Measurements from ENCODE around the gene OMA1. TPM values are rescaled to one million over a fixed set of nuclear protein-coding genes. Genes with fewer than 3 reads are reported as not detected.

Gene OMA1
- total and polyA plus RNA-seq, 2 of the 4 experiments (the other 2 are of a cell fraction), result 5.9 to 6.4 TPM

- Histone ChIP-seq H3K14ac (replicated peaks; ENCODE audit: low read depth, low read length) (no peak overlapping the region), H3K9me3 (ENCODE audit: control insufficient read depth, insufficient read depth, low read length) (no peaks in the 10 kb centered on the region), H2BK120ac (ENCODE audit: low read depth, low read length) (no peak overlapping the region), H2AK5ac (ENCODE audit: low read depth, low read length) (no peak overlapping the region), H2BK20ac (ENCODE audit: low read depth, low read length) (no peak overlapping the region), H3K4me1 (ENCODE audit: control insufficient read depth, insufficient read depth, low read length) (no peaks in the 10 kb centered on the region), H3K9ac (ENCODE audit: low read depth, low read length) (no peak overlapping the region), H3K4me3 (ENCODE audit: insufficient read depth, low read depth, low read length) (no peak overlapping the region), H3K56ac (ENCODE audit: extremely low read depth, insufficient read depth, low read length) (no peak overlapping the region), H2BK15ac (ENCODE audit: low read depth, low read length) (no peak overlapping the region), H2AK9ac (replicated peaks; ENCODE audit: low read depth, low read length, poor library complexity) (no peak overlapping the region), H3K27me3 (ENCODE audit: control insufficient read depth, insufficient read depth, low read length) (peaks cover 4% of the 10 kb centered on the region), H4K20me1 (ENCODE audit: insufficient read depth, low read length) (no peaks in the 10 kb centered on the region), H3K4me2 (ENCODE audit: low read depth, low read length) (no peak overlapping the region), H4K8ac (ENCODE audit: low read depth in 2 of 2, low read length in 2 of 2) (no peak overlapping the region), H3K9me1 (ENCODE audit: insufficient read depth, low read length) (no peaks in the 10 kb centered on the region), H2BK5ac (ENCODE audit: low read depth, low read length, poor library complexity, severe bottlenecking) (no peak overlapping the region), H4K91ac (ENCODE audit: insufficient read depth, low read depth, low read length) (no peak overlapping the region), H3K18ac (ENCODE audit: low read depth, low read length) (no peak overlapping the region), H3K79me1 (ENCODE audit: low read depth in 1 of 2, low read length in 2 of 2) (no peaks in the 10 kb centered on the region), H3K27ac (ENCODE audit: insufficient read depth, low read length) (no peak overlapping the region), H3K23ac (ENCODE audit: low read depth, low read length) (no peak overlapping the region), H4K5ac (ENCODE audit: low read depth, low read length) (no peak overlapping the region), H2AFZ (replicated peaks; ENCODE audit: low read length, poor library complexity) (peak overlapping the region; percentile 49), H3K36me3 (ENCODE audit: control insufficient read depth, insufficient read depth, low read length) (no peaks in the 10 kb centered on the region), H3K4ac (ENCODE audit: low read depth, low read length) (no peak overlapping the region)
- no TSS peak for BruUV-seq (replicated peaks)
- ATAC-seq (ENCODE audit: low read depth) (no peak), DNase-seq (no peak)
- no peak for TF ChIP-seq RCOR1 (IDR thresholded peaks at IDR 0.05; ENCODE audit: insufficient replicate concordance, low read length)
- no peak for TF ChIP-seq RFX5 (IDR thresholded peaks at IDR 0.05; ENCODE audit: low read depth, low read length)
- TF ChIP-seq MAZ (IDR thresholded peaks at IDR 0.05; ENCODE audit: borderline replicate concordance, low read depth, low read length), result no peak
- POLR2A ChIA-PET (ENCODE audit: unreplicated experiment), result no interaction called here
- dilution Hi-C loops (cut with HindIII; ENCODE audit: low sequenced_read_pairs, unreplicated experiment) (no loop called here), intact Hi-C loops (cut with micrococcal nuclease) (no loop called here), in situ Hi-C loops (cut with MboI; ENCODE audit: low sequenced_read_pairs) (no loop called here)
- CTCF ChIA-PET, result no interaction called here
- 72% methylated on average over 5 of the region's 11 CpGs; no CpG with 5 or more reads in 1 of the 2 experiments for WGBS, 2 experiments (ENCODE audit: extremely low coverage in 2 of 2, insufficient read length in 1 of 2)
Measured at GRCh38 chr1:58454385-58454784, 92.1 kb downstream of the OMA1 start.

Measured in IMR-90 (cell line).